ENCODE data around the gene MBD2. TPM values are rescaled to one million over a fixed set of nuclear protein-coding genes. Genes with fewer than 3 reads are reported as not detected.

The MBD2 gene
- total RNA-seq, 2 experiments from 2014 or later = 101 to 102 TPM

GRCh38 chr18:54242327-54242726, 17.9 kb upstream of the MBD2 start:
- intact Hi-C loops (cut with micrococcal nuclease) = no loop called here
- H3K4me1 Mint-ChIP-seq (ENCODE audit: low read depth) = peaks cover 5% of the 10 kb centered on the region
- POLR2A ChIA-PET = no interaction called here
- no peak for TF ChIP-seq CTCF (IDR thresholded peaks at IDR 0.05)
- CTCF ChIA-PET = no interaction called here
- DNase-seq (no peak), ATAC-seq (no peak)
- H3K27me3 Mint-ChIP-seq = peaks cover 3% of the 10 kb centered on the region
- H3K27ac Mint-ChIP-seq = no peak overlapping the region
- H3K9me3 Mint-ChIP-seq = no peaks in the 10 kb centered on the region
- H3K4me3 Mint-ChIP-seq = no peak overlapping the region
- no peaks in the 10 kb centered on the region for H3K36me3 Mint-ChIP-seq (ENCODE audit: low read depth)

GRCh38 chr18:54241483-54241882, 17.0 kb upstream of the MBD2 start:
- Mint-ChIP-seq H3K4me3 (no peak overlapping the region), H3K4me1 (ENCODE audit: low read depth) (no peaks in the 10 kb centered on the region), H3K9me3 (no peaks in the 10 kb centered on the region), H3K27me3 (peaks cover 3% of the 10 kb centered on the region), H3K27ac (no peak overlapping the region), H3K36me3 (ENCODE audit: low read depth) (no peaks in the 10 kb centered on the region)
- intact Hi-C loops (cut with micrococcal nuclease) = no loop called here
- ATAC-seq (no peak), DNase-seq (no peak)
- no peak for TF ChIP-seq CTCF (IDR thresholded peaks at IDR 0.05)
- CTCF ChIA-PET = interaction anchor here (1.2 to 1.3 kb wide), 2 partner anchors 29 kb away, joined by 3 read pairs; no protein-coding TSS in a partner anchor
- POLR2A ChIA-PET = no interaction called here

- DNase-seq = no peak
- CTCF ChIA-PET = interaction anchor here (1.2 to 1.3 kb wide), 2 partner anchors 28 to 30 kb away, joined by 3 read pairs; no protein-coding TSS in a partner anchor
- no peak overlapping the region for H3K27ac Mint-ChIP-seq
- no peak for ATAC-seq
- no peak for TF ChIP-seq CTCF (IDR thresholded peaks at IDR 0.05)
- no peaks in the 10 kb centered on the region for H3K36me3 Mint-ChIP-seq (ENCODE audit: low read depth)
- H3K4me3 Mint-ChIP-seq = no peak overlapping the region
- no peaks in the 10 kb centered on the region for H3K9me3 Mint-ChIP-seq
- POLR2A ChIA-PET = no interaction called here
- peaks cover 3% of the 10 kb centered on the region for H3K27me3 Mint-ChIP-seq
- intact Hi-C loops (cut with micrococcal nuclease) = no loop called here
- H3K4me1 Mint-ChIP-seq (ENCODE audit: low read depth) = no peaks in the 10 kb centered on the region
Observed at GRCh38 chr18:54240629-54241107, 16.2 kb upstream of the MBD2 start.

GRCh38 chr18:54239601-54240000, 15.1 kb upstream of the MBD2 start:
- CTCF ChIA-PET = interaction anchor here (1.5 kb wide), 1 partner anchor 8 kb away, joined by 3 read pairs; no protein-coding TSS in a partner anchor
- Mint-ChIP-seq H3K27ac (no peak overlapping the region), H3K27me3 (peaks cover 3% of the 10 kb centered on the region), H3K4me3 (no peak overlapping the region), H3K4me1 (ENCODE audit: low read depth) (no peaks in the 10 kb centered on the region), H3K9me3 (no peaks in the 10 kb centered on the region), H3K36me3 (ENCODE audit: low read depth) (no peaks in the 10 kb centered on the region)
- POLR2A ChIA-PET = interaction anchor here (0.7 kb wide), 1 partner anchor 35 kb away, joined by 3 read pairs; no protein-coding TSS in a partner anchor
- DNase-seq (no peak), ATAC-seq (no peak)
- TF ChIP-seq CTCF (IDR thresholded peaks at IDR 0.05) = no peak
- intact Hi-C loops (cut with micrococcal nuclease) = no loop called here

- no peak for TF ChIP-seq CTCF (IDR thresholded peaks at IDR 0.05)
- Mint-ChIP-seq H3K27ac (no peak overlapping the region), H3K4me3 (no peak overlapping the region), H3K27me3 (peaks cover 3% of the 10 kb centered on the region), H3K36me3 (ENCODE audit: low read depth) (no peaks in the 10 kb centered on the region), H3K9me3 (no peaks in the 10 kb centered on the region), H3K4me1 (ENCODE audit: low read depth) (no peaks in the 10 kb centered on the region)
- intact Hi-C loops (cut with micrococcal nuclease) = no loop called here
- ATAC-seq = no peak
- ChIA-PET CTCF (interaction anchor here (1.5 kb wide), 1 partner anchor 8 kb away, joined by 3 read pairs; no protein-coding TSS in a partner anchor), POLR2A (interaction anchor here (0.7 kb wide), 1 partner anchor 35 kb away, joined by 3 read pairs; no protein-coding TSS in a partner anchor)
- no peak for DNase-seq
Observed at GRCh38 chr18:54239091-54239490, 14.6 kb upstream of the MBD2 start.
